GM19351 (cell line): ENCODE data around the gene MAK.
"Not testable (repeated sequence)": the region's sequence is repeated elsewhere in the genome, so short reads cannot be mapped to it uniquely, and the experiment has no call there.

Experiments used
- ATAC-seq: cut with Tn5 transposase; IDR thresholded peaks from one replicate; pipeline ENCODE4 v1.9.1; 2021; ENCODE audit warnings: mild to moderate bottlenecking, moderate library complexity; ENCODE audit not compliant: unreplicated experiment

Gene MAK

GRCh38 chr6:10733151-10733715 lies 105.1 kb downstream of the MAK start:
- ATAC-seq, result no peak

DNA sequence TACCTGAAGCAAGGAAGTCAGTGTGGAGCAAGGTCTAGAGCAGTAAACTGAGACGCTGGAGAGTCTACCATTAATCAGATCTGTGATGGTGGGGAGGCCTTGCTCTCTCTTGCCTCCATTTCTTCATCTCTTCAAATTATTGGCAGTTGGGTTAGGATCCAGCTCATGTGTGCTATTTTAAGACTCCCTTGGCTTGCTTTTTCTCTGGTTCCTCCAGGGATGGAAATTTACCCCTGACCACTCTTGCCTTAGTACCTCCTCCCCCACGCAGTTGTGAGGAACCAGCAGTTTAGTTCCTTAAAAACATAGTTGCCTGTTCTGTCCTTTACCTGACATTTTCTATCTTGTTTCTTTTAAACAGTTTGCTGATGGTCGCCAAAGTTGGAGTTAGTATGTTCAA lies 108.1 kb downstream of the MAK start:
- no peak for ATAC-seq

DNA sequence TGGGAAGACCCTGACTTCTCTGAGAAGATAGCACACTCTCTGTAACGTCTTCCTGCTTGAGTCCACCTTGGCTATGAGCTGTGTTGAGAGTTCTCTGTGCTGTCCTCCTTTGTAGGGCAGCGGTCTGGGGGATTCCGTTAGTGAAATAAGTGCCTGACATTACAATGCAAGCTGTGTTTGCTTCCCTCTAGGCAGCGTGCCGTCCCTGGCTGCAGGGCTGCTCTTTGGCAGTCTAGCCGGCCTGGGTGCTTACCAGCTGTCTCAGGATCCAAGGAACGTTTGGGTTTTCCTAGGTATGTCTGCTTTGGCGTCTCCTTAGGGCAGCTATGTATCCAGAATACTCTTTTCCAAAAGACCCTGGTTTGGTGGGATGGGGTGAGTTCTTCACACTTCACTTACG lies 112.6 kb downstream of the MAK start:
- ATAC-seq, result no peak

DNA sequence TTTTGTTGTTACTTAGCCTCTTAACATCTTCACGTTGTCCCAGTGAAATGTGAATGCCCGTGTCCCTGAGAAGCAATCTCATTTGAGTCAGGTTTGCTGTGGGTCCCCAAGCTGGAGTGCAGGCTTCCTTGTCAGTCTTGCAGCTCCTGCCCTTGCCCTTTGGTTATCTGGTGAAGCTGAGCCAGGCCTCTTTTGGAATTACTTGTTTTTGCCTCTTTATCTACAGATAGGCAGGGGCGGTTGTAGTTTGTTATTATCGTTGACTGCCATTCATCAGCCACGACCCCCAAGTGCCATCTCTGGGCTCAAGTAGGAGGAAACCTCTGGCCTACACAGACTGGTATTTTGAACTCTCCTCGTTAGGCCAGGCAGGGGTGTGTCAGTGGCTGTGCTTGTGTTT lies 113.3 kb downstream of the MAK start:
- ATAC-seq, result no peak

DNA sequence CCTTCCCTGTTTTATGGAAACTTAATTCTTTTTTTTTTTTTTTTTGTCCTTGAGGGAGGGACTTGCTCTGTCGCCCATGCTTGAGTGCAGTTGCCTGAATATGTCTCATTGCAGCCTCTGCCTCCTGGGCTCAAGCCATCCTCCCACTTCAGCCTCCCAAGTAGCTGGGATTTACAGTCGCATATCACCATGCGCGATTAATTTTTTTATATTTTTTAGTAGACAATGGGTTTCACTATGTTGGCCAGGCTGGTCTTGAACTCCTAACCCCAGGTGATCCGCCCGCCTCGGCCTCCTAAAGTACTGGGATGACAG lies 114.8 kb downstream of the MAK start:
- no peak for ATAC-seq

DNA sequence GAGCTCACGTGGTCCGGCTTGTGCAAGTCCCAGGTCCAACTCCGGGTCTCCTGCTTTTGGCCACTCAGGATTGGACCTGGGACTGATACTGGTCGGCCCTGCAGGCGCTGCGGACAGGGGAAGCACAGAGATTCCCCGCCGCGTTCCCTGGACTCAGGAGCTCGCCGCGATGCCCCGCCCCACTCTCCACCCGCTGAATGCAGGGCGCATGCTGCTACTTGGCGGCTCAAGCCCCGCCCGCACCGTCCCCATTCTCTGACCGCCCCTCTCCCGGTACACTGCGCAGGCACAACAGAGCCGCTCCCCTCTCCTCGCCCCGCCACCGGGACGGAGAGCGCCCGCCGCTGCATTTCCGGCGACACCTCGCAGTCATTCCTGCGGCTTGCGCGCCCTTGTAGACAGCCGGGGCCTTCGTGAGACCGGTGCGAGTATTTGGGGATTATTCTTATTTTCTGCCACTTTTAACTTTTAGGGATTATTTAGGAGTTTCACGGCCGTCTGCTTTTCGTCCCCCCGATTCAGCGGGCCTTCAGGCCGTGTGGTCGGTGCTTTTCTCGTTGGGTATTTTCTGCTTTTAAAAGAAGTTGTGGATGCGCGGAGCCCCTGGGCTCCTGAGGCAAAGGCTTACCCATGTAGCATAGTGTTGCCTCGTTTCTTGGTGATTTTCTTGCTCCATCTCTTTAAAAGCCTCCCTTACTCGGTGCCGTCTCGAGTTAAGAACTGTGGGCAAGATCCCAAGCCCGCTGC lies 115.3 kb downstream of the MAK start, which contains the start of gene TMEM14C:
TSS of gene TMEM14C (plus strand) at position 251 of the 747 bp plus-strand sequence. CDS start 1,544 bp downstream, outside the sequence.
- ATAC-seq, result peak; percentile 97

DNA sequence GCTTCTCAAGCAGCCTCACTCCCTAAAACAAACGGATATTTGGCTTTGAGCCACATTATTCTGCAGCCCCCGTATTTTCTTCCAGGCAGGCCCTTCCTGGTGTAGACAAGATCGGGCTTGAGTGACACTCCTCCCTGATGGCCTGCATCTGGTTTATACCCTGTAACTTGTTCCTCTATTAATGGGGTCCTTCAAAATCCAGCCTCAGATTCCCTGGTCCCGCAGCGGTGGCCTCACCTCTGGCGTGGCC lies 115.8 kb downstream of the MAK start:
- no peak for ATAC-seq

GRCh38 chr6:10721850-10722569 lies 116.3 kb downstream of the MAK start:
- ATAC-seq, result no peak

DNA sequence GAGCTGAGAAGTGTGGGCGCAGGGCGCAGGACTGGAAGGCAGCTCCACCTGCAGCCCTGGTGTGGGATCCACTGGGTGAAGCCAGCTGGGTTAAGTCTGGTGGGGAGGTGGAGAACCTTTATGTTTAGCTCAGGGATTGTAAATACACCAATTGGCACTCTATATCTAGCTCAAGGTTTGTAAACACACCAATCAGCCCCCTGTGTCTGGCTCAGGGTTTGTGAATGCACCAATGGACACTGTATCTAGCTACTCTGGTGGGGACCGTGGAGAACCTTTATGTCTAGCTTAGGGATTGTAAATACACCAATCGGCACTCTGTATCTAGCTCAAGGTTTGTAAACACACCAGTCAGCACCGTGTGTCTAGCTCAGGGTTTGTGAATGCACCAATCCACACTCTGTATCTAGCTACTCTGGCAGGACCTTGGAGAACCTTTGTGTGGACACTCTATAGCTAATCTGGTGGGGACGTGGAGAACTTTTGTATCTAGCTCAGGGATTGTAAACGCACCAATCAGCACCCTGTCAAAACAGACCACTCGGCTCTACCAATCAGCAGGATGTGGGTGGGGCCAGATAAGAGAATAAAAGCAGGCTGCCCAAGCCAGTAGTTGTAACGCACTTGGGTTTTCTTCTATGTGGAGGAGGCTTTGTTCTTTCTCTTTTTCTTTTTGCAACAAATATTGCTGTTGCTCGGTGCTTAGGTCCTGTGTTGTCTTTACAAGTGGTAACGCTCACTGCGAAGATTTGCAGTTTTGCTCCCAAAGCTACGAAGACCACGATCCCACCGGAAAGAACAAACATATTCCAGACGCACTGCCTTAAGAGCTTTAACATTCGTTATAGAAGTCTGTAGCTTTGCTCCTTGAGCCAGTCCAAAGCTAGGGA lies 117.1 kb downstream of the MAK start:
- not testable (repeated sequence) for ATAC-seq

- no peak for ATAC-seq
Observed at GRCh38 chr6:10720265-10720959, 117.9 kb downstream of the MAK start.

DNA sequence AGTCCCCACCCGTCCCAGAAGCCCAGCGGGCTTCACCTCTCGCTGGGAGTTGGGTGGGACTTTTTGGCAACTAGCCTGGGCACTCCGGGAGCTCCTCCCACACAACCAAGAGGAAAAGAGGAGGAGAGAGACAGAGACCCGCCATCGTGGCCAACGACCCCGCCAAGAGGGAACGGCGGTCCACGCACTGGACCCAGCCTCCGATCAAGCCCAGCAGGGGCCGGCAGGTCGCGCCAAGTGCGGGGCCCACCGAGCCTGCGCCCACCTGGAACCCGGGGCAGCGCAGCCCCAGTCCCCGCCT lies 118.4 kb downstream of the MAK start:
- ATAC-seq, result no peak

- no peak for ATAC-seq
Observed at GRCh38 chr6:10719296-10719963, 118.9 kb downstream of the MAK start.

DNA sequence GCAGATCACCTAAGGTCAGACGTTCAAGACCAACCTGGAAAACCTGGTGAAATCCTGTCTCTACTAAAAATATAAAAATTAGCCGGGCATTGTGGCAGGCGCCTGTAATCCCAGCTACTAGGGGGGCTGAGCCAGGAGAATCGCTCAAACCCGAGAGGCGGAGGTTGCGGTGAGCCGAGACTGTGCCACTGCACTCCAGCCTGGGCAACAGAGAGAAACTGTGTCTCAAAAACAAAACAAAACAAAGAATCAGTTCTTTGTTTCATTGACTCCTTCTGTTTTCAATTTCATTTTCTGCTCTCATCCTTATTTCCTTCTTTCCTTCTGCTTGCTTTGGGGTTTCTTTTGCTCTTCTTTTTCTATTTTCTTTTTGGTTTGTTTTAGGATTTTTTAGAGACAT lies 124.4 kb downstream of the MAK start:
- no peak for ATAC-seq
